SU-DHL-6 (cell line): ENCODE measurements around the gene MARCO.

Experiments
- H2AFZ ChIP-seq: fragments of 200-600 bp; sonication (generic); 2 replicates; pipeline ENCODE4 v1.6.1; 2014; ENCODE audit warnings: low read depth, mild to moderate bottlenecking, moderate library complexity, mixed read lengths, antibody characterized with exemption, low read length; ENCODE audit not compliant: severe bottlenecking
- H3F3A ChIP-seq: fragments of 200-600 bp; shearing (Covaris generic); 2 replicates; pipeline ENCODE4 v1.6.0; 2016; ENCODE audit warnings: antibody characterized with exemption, mild to moderate bottlenecking; ENCODE audit not compliant: insufficient read depth
- H3K27ac ChIP-seq: fragments of 200-600 bp; sonication (generic); 2 replicates; pipeline ENCODE4 v1.5.1; 2016; ENCODE audit warnings: low read depth, mild to moderate bottlenecking, low read length, moderate library complexity, mixed read lengths
- H3K27me3 ChIP-seq: fragments of 200-600 bp; sonication (generic), shearing (Covaris generic); 2 replicates; pipeline ENCODE4 v1.6.0; 2014; ENCODE audit warnings: mild to moderate bottlenecking, low read length
- H3K36me3 ChIP-seq: fragments of 200-600 bp; sonication (generic); 2 replicates; pipeline ENCODE4 v1.6.1; 2014; ENCODE audit warnings: mild to moderate bottlenecking, low read length, mixed read lengths
- H3K4me2 ChIP-seq: fragments of 300-600, 200-600 bp; shearing (Covaris generic), sonication (generic); 2 replicates; pipeline ENCODE4 v1.6.0; 2014; ENCODE audit warnings: low read length, low read depth, mild to moderate bottlenecking; ENCODE audit not compliant: poor library complexity, severe bottlenecking
- H3K4me3 ChIP-seq: fragments of 200-600 bp; sonication (generic); 2 replicates; pipeline ENCODE4 v1.5.1; 2014; ENCODE audit warnings: antibody characterized with exemption, low read length, mild to moderate bottlenecking, mixed read lengths; ENCODE audit not compliant: insufficient read depth, poor library complexity, severe bottlenecking
- H3K79me2 ChIP-seq: fragments of 200-600 bp; sonication (generic); 2 replicates; pipeline ENCODE4 v1.6.1; 2014; ENCODE audit warnings: mild to moderate bottlenecking, low read length, moderate library complexity; ENCODE audit not compliant: insufficient read depth
- H3K9ac ChIP-seq: fragments of 200-600 bp; sonication (generic); 2 replicates; pipeline ENCODE4 v1.7.0; 2014; ENCODE audit warnings: mild to moderate bottlenecking, low read length
- H3K9me2 ChIP-seq: fragments of 200-600 bp; sonication (generic); replicated peaks from 2 replicates; pipeline ENCODE4 v1.6.1; 2014; ENCODE audit warnings: low read length; ENCODE audit not compliant: insufficient read depth
- H3K9me3 ChIP-seq: fragments of 200-600 bp; sonication (generic); 2 replicates; pipeline ENCODE4 v1.6.1; 2014; ENCODE audit warnings: low read length, mixed read lengths; ENCODE audit not compliant: insufficient read depth
- H4K20me1 ChIP-seq: fragments of 200-600 bp; sonication (generic); 2 replicates; pipeline ENCODE4 v1.6.1; 2014; ENCODE audit warnings: low read depth, mild to moderate bottlenecking, antibody characterized with exemption, low read length, moderate library complexity, mixed read lengths
- CTCF ChIP-seq: fragments of 200-600 bp; sonication (generic); IDR thresholded peaks from one replicate; pipeline ENCODE4 v1.5.1; 2017; ENCODE audit warnings: antibody characterized with exemption, mild to moderate bottlenecking, low read length, moderate library complexity; ENCODE audit not compliant: insufficient read depth, poor library complexity, severe bottlenecking
- EZH2phosphoT487 ChIP-seq: fragments of 200-600 bp; sonication (generic), shearing (Covaris generic); conservative IDR thresholded peaks from 2 replicates; pipeline ENCODE4 v1.6.1; 2018; ENCODE audit warnings: mild to moderate bottlenecking, antibody characterized with exemption, low read length, moderate library complexity, mixed read lengths

MARCO gene

GRCh38 chr2:118921646-118922045, 20.3 kb upstream of the MARCO start:
- H3K9me3 ChIP-seq, result no peaks in the 10 kb centered on the region
- TF ChIP-seq CTCF (no peak), EZH2phosphoT487 (no peak)
- no peaks in the 10 kb centered on the region for H3K79me2 ChIP-seq
- H4K20me1 ChIP-seq, result no peaks in the 10 kb centered on the region
- H3K27ac ChIP-seq, result no peak overlapping the region
- no peaks in the 10 kb centered on the region for H3K36me3 ChIP-seq
- no peak overlapping the region for H3K4me3 ChIP-seq
- no peak overlapping the region for H3K9ac ChIP-seq
- H3F3A ChIP-seq, result no peaks in the 10 kb centered on the region
- no peak overlapping the region for H3K4me2 ChIP-seq
- H3K27me3 ChIP-seq, result no peaks in the 10 kb centered on the region
- H2AFZ ChIP-seq, result no peak overlapping the region
- no peaks in the 10 kb centered on the region for H3K9me2 ChIP-seq

DNA sequence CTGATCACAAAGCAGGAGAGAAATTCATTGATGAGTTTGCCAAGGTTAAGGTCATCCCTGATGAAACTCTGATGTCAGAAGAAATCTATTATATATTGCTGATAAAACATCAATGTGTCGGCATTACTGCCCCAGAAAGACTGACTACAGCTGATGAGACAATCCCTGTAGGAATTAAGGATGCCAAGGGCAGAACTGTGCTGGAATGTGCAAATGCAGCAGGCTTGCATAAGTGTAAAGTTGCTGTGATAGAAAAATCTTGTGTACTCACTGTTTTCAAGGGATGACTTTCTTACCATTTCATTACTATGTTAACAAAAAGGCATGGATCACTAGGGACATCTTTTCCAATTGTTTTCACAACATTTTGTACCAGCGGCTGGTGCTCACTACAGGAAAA, 19.7 kb upstream of the MARCO start:
- Histone ChIP-seq H3K36me3 (no peaks in the 10 kb centered on the region), H3K27ac (no peak overlapping the region), H3K27me3 (no peaks in the 10 kb centered on the region), H3F3A (no peaks in the 10 kb centered on the region), H3K79me2 (no peaks in the 10 kb centered on the region), H3K9ac (no peak overlapping the region), H3K4me3 (no peak overlapping the region), H3K4me2 (no peak overlapping the region), H3K9me3 (no peaks in the 10 kb centered on the region), H3K9me2 (no peaks in the 10 kb centered on the region), H4K20me1 (no peaks in the 10 kb centered on the region), H2AFZ (no peak overlapping the region)
- TF ChIP-seq EZH2phosphoT487 (no peak), CTCF (no peak)

DNA sequence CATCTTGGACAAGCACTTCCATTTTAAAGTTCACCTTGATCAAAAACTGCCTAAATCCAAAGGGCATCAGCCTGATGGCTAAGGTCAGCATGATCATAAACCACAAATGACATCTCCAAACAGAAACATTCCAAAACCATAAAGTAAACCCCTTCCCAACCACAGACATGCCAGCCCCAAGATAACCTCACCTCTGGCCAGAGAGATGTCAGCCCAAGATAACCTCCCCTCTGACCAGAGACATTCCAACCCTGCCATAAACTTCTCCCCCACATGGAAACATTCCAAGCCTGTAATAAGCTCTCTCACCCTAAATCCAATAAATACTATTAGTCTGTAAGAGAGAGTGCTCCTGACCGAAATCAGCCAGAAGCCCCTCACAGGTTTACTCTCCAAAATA, 18.6 kb upstream of the MARCO start:
- Histone ChIP-seq H3K27me3 (no peaks in the 10 kb centered on the region), H3K9me3 (no peaks in the 10 kb centered on the region), H3K27ac (no peak overlapping the region), H4K20me1 (no peaks in the 10 kb centered on the region), H3F3A (no peaks in the 10 kb centered on the region), H3K36me3 (no peaks in the 10 kb centered on the region), H3K4me2 (no peak overlapping the region), H2AFZ (no peak overlapping the region), H3K9me2 (no peaks in the 10 kb centered on the region), H3K9ac (no peak overlapping the region), H3K4me3 (no peak overlapping the region), H3K79me2 (no peaks in the 10 kb centered on the region)
- no peak for TF ChIP-seq CTCF
- TF ChIP-seq EZH2phosphoT487, result no peak

- TF ChIP-seq CTCF (no peak), EZH2phosphoT487 (no peak)
- H3K9me3 ChIP-seq, result no peaks in the 10 kb centered on the region
- no peak overlapping the region for H3K4me2 ChIP-seq
- H3K27me3 ChIP-seq, result no peaks in the 10 kb centered on the region
- H3K9ac ChIP-seq, result no peak overlapping the region
- no peaks in the 10 kb centered on the region for H3K79me2 ChIP-seq
- H3K27ac ChIP-seq, result no peak overlapping the region
- no peak overlapping the region for H2AFZ ChIP-seq
- no peaks in the 10 kb centered on the region for H4K20me1 ChIP-seq
- no peaks in the 10 kb centered on the region for H3F3A ChIP-seq
- H3K36me3 ChIP-seq, result no peaks in the 10 kb centered on the region
- no peak overlapping the region for H3K4me3 ChIP-seq
- H3K9me2 ChIP-seq, result no peaks in the 10 kb centered on the region
Measured at GRCh38 chr2:118925476-118925875, 16.5 kb upstream of the MARCO start.
